ENCODE results near the gene GOT1. TPM values are rescaled to one million over a fixed set of nuclear protein-coding genes. Genes with fewer than 3 reads are reported as not detected.
A peak's percentile ranks its signal among the peaks of the same experiment; 100 is the strongest.

GOT1 gene
- total RNA-seq, 1 experiment from 2014 or later, result 51.6 TPM

DNA sequence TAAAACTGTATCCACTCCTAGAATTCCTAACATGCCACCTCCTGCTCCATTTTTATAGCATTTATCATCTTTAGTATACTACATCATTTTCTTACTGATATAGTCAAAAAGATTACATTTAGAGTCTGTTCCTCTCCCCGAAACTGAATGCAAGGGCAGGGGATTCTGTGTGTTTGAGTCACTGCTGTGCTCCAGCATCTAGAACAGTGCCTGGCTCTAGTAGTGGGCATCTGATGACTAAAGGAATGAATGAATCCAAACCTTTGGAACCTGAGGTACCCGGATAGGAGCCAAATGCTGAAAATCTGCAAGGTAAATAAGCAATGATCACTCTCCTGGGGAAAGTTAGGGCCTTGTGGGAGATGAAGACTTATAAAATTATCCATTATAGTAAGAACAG, 18.9 kb downstream of the GOT1 start:
- no peak for DNase-seq (ENCODE audit: low read depth, low spot score)
- CTCF ChIA-PET, result no interaction called here
- H3K4me1 ChIP-seq (ENCODE audit: control insufficient read depth, insufficient read depth, low read length), result no peaks in the 10 kb centered on the region
- H3K27me3 ChIP-seq (ENCODE audit: control insufficient read depth, insufficient read depth, low read length), result no peaks in the 10 kb centered on the region
- H3K36me3 ChIP-seq (ENCODE audit: control insufficient read depth, insufficient read depth, low read length), result peaks cover 7% of the 10 kb centered on the region; the same call in 1 of the 2 replicates
- no peak for TF ChIP-seq TCF7L2 (IDR thresholded peaks at IDR 0.05; ENCODE audit: low read depth, low read length)
- intact Hi-C loops (cut with micrococcal nuclease; ENCODE audit: unreplicated experiment), result no loop called here
- no peak overlapping the region for H3K4me3 ChIP-seq (ENCODE audit: low read depth in 2 of 2, low read length in 2 of 2)
- no TSS peak for BruUV-seq (replicated peaks)
- H3K27ac ChIP-seq (ENCODE audit: low read length), result no peak overlapping the region
- POLR2A ChIA-PET, result no interaction called here
- ATAC-seq, result no peak
- H3K9me3 ChIP-seq (ENCODE audit: control insufficient read depth, insufficient read depth, low read depth, low read length), result no peaks in the 10 kb centered on the region
- in situ Hi-C loops (cut with HindIII; ENCODE audit: low pct_unique_long_range_greater_than_20kb, low sequenced_read_pairs), result no loop called here

DNA sequence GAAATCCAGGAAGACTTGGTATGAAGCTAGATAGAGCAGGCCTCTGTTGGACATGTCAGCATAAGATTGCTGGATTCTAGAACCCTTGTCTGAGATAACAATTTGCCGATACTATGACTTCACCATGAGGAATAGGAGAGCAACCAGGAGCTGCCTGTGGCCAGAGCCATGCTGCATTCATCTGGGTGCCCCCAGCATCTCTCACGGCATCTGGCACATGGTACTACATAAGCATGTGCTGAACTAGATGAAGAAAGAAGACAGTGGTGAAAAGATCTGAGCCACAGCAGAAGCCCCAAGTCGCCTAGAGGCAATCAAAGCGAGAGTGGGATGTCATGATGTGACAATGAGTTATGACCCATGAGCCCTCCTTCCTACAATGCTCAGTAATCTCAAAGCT, 19.5 kb downstream of the GOT1 start:
- CTCF ChIA-PET, result interaction anchor here (0.5 kb wide), 1 partner anchor 50 kb away, joined by 3 read pairs; no protein-coding TSS in a partner anchor
- no peaks in the 10 kb centered on the region for H3K27me3 ChIP-seq (ENCODE audit: control insufficient read depth, insufficient read depth, low read length)
- H3K4me3 ChIP-seq (ENCODE audit: low read depth in 2 of 2, low read length in 2 of 2), result no peak overlapping the region
- intact Hi-C loops (cut with micrococcal nuclease; ENCODE audit: unreplicated experiment), result no loop called here
- H3K36me3 ChIP-seq (ENCODE audit: control insufficient read depth, insufficient read depth, low read length), result peaks cover 13% of the 10 kb centered on the region
- POLR2A ChIA-PET, result no interaction called here
- H3K9me3 ChIP-seq (ENCODE audit: control insufficient read depth, insufficient read depth, low read depth, low read length), result no peaks in the 10 kb centered on the region
- BruUV-seq (replicated peaks), result no TSS peak
- no peak for ATAC-seq
- no peaks in the 10 kb centered on the region for H3K4me1 ChIP-seq (ENCODE audit: control insufficient read depth, insufficient read depth, low read length)
- TF ChIP-seq, protein P1, sequence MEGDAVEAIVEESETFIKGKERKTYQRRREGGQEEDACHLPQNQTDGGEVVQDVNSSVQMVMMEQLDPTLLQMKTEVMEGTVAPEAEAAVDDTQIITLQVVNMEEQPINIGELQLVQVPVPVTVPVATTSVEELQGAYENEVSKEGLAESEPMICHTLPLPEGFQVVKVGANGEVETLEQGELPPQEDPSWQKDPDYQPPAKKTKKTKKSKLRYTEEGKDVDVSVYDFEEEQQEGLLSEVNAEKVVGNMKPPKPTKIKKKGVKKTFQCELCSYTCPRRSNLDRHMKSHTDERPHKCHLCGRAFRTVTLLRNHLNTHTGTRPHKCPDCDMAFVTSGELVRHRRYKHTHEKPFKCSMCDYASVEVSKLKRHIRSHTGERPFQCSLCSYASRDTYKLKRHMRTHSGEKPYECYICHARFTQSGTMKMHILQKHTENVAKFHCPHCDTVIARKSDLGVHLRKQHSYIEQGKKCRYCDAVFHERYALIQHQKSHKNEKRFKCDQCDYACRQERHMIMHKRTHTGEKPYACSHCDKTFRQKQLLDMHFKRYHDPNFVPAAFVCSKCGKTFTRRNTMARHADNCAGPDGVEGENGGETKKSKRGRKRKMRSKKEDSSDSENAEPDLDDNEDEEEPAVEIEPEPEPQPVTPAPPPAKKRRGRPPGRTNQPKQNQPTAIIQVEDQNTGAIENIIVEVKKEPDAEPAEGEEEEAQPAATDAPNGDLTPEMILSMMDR (IDR thresholded peaks at IDR 0.05), result no peak
- TF ChIP-seq POLR2AphosphoS5 (IDR thresholded peaks at IDR 0.05; ENCODE audit: low read depth, low read length) (no peak), SIN3A (IDR thresholded peaks at IDR 0.05; ENCODE audit: borderline replicate concordance, insufficient read depth, low read depth, low read length) (no peak)
- in situ Hi-C loops (cut with HindIII; ENCODE audit: low pct_unique_long_range_greater_than_20kb, low sequenced_read_pairs), result no loop called here
- no peak for DNase-seq (ENCODE audit: low read depth, low spot score)
- no peak overlapping the region for H3K27ac ChIP-seq (ENCODE audit: low read length)

GRCh38 chr10:99410146-99410545, 20.3 kb downstream of the GOT1 start:
- intact Hi-C loops (cut with micrococcal nuclease; ENCODE audit: unreplicated experiment) (no loop called here), in situ Hi-C loops (cut with HindIII; ENCODE audit: low pct_unique_long_range_greater_than_20kb, low sequenced_read_pairs) (no loop called here)
- Histone ChIP-seq H3K9me3 (ENCODE audit: control insufficient read depth, insufficient read depth, low read depth, low read length) (no peaks in the 10 kb centered on the region), H3K4me3 (ENCODE audit: low read depth in 2 of 2, low read length in 2 of 2) (no peak overlapping the region), H3K4me1 (ENCODE audit: control insufficient read depth, insufficient read depth, low read length) (no peaks in the 10 kb centered on the region), H3K27ac (ENCODE audit: low read length) (no peak overlapping the region), H3K27me3 (ENCODE audit: control insufficient read depth, insufficient read depth, low read length) (no peaks in the 10 kb centered on the region), H3K36me3 (ENCODE audit: control insufficient read depth, insufficient read depth, low read length) (peaks cover 18% of the 10 kb centered on the region)
- TF ChIP-seq SIN3A (IDR thresholded peaks at IDR 0.05; ENCODE audit: borderline replicate concordance, insufficient read depth, low read depth, low read length) (no peak), POLR2AphosphoS5 (IDR thresholded peaks at IDR 0.05; ENCODE audit: low read depth, low read length) (no peak), TCF7L2 (IDR thresholded peaks at IDR 0.05; ENCODE audit: low read depth, low read length) (no peak)
- TF ChIP-seq, protein P2, sequence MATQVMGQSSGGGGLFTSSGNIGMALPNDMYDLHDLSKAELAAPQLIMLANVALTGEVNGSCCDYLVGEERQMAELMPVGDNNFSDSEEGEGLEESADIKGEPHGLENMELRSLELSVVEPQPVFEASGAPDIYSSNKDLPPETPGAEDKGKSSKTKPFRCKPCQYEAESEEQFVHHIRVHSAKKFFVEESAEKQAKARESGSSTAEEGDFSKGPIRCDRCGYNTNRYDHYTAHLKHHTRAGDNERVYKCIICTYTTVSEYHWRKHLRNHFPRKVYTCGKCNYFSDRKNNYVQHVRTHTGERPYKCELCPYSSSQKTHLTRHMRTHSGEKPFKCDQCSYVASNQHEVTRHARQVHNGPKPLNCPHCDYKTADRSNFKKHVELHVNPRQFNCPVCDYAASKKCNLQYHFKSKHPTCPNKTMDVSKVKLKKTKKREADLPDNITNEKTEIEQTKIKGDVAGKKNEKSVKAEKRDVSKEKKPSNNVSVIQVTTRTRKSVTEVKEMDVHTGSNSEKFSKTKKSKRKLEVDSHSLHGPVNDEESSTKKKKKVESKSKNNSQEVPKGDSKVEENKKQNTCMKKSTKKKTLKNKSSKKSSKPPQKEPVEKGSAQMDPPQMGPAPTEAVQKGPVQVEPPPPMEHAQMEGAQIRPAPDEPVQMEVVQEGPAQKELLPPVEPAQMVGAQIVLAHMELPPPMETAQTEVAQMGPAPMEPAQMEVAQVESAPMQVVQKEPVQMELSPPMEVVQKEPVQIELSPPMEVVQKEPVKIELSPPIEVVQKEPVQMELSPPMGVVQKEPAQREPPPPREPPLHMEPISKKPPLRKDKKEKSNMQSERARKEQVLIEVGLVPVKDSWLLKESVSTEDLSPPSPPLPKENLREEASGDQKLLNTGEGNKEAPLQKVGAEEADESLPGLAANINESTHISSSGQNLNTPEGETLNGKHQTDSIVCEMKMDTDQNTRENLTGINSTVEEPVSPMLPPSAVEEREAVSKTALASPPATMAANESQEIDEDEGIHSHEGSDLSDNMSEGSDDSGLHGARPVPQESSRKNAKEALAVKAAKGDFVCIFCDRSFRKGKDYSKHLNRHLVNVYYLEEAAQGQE (IDR thresholded peaks at IDR 0.05; ENCODE audit: insufficient read depth in 1 of 2, low read depth in 2 of 2, low read length in 1 of 2), result no peak
- TF ChIP-seq, protein P1 (IDR thresholded peaks at IDR 0.05), result no peak
- DNase-seq (ENCODE audit: low read depth, low spot score), result no peak
- TSS peak; percentile 23 for BruUV-seq (replicated peaks)
- ATAC-seq, result no peak
- POLR2A ChIA-PET, result no interaction called here
- CTCF ChIA-PET, result no interaction called here
